GM13977 (cell line): ENCODE results near the gene SNX8.

Experiments
- DNase-seq: peaks from one replicate; pipeline ENCODE4 v3.0.0; 2012; ENCODE audit warnings: low spot score
- in situ Hi-C: fragments of 300-500 bp; cut with MboI; formaldehyde crosslinking; loops from one replicate; pipeline ENCODE4 v1.12.0; 2022; ENCODE audit warnings: low sequenced_read_pairs, low pct_unique_long_range_greater_than_20kb, mixed read lengths, inconsistent platforms; ENCODE audit not compliant: unreplicated experiment
- TF ChIP-seq, protein P1 (sequence below): IDR thresholded peaks from 2 replicates; pipeline ENCODE4 v1.5.1; 2012; ENCODE audit warnings: mild to moderate bottlenecking, control low read depth; ENCODE audit not compliant: insufficient read depth; ENCODE audit errors: extremely low read depth, missing control alignments

The SNX8 gene

DNA sequence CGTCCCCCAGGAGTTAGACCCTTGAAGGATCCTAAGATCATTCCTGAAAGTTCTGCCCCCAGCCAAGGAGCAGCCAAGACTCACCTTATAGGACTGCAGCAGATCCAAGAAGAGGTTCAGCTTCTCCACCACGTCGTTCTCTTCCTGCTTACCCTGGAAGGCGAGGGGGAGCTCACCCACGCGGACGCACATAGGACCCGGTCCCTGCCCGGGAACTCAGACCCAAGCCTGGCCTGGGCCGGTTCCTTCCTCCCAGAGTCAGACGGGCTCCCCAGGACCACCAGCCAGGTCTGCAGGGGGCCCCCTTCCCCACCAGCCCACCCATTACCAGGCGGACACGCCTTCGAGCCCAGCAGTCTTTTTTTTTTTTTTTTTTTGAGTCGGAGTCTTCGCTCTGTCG, 56.6 kb downstream of the SNX8 start:
- DNase-seq = no peak
- in situ Hi-C loops = no loop called here
- TF ChIP-seq, protein P1, sequence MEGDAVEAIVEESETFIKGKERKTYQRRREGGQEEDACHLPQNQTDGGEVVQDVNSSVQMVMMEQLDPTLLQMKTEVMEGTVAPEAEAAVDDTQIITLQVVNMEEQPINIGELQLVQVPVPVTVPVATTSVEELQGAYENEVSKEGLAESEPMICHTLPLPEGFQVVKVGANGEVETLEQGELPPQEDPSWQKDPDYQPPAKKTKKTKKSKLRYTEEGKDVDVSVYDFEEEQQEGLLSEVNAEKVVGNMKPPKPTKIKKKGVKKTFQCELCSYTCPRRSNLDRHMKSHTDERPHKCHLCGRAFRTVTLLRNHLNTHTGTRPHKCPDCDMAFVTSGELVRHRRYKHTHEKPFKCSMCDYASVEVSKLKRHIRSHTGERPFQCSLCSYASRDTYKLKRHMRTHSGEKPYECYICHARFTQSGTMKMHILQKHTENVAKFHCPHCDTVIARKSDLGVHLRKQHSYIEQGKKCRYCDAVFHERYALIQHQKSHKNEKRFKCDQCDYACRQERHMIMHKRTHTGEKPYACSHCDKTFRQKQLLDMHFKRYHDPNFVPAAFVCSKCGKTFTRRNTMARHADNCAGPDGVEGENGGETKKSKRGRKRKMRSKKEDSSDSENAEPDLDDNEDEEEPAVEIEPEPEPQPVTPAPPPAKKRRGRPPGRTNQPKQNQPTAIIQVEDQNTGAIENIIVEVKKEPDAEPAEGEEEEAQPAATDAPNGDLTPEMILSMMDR = no peak

DNA sequence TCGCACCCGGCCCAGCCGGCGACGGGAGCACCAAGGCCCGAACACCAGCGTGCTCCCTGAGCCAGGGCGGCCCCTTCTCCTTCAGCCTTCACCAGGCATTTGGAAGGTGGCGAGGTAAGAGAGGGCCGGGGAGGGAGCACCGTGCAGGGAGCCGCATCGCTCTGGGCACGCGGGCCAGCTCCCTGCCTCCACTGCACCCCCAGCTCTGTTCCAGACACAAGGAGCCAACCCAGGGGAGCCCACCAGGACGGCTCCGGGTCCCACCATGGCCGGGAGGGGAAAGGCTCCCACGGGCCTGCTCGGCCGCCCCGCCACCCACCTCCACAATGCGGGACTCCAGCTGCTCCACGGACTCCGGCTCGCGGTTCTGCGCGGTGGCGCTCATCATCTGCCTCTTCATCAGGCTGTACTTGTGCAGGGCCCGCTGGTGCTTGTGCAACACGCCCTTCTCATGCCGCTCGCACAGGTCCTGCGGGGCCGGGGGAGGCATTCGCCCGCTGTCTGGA, 57.1 kb downstream of the SNX8 start:
- TF ChIP-seq, protein P1 = no peak
- no peak for DNase-seq
- in situ Hi-C loops = no loop called here

DNA sequence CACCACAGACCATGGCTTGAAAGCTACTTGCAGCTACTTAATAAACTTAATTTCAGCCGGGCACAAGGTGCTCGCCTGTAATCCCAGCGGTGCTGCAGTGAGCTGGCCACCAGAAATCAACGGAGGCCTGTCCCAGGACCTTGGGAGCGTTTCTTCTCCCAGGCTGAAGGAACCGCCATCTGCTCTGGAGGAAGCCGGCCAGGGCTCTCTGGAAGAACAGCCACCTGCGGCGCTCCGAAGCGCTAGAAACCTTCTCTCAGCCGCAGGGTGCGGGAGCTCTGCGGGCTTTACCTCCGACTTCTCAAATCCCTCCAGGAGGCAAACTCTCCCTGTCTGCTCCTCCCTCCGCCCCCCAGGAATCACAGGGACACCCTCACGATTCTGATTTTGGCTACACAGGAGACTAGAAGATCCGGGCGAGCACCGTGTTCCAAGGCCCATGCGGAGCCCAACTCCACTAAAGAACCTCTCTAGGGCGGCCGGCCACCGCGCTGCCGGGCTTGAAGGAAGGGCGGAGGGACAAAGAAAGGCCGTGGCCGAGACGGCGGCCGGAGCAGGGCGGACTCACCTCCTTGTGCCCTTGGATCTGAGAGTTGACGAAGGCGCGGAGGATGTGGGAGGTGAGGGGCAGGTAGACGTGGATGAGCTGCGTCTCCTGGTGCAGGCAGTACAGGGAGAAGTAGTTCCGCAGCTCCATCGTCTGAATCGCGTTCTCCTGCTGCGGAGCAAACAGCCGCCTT, 57.8 kb downstream of the SNX8 start:
- in situ Hi-C loops = no loop called here
- TF ChIP-seq, protein P1 = no peak

DNA sequence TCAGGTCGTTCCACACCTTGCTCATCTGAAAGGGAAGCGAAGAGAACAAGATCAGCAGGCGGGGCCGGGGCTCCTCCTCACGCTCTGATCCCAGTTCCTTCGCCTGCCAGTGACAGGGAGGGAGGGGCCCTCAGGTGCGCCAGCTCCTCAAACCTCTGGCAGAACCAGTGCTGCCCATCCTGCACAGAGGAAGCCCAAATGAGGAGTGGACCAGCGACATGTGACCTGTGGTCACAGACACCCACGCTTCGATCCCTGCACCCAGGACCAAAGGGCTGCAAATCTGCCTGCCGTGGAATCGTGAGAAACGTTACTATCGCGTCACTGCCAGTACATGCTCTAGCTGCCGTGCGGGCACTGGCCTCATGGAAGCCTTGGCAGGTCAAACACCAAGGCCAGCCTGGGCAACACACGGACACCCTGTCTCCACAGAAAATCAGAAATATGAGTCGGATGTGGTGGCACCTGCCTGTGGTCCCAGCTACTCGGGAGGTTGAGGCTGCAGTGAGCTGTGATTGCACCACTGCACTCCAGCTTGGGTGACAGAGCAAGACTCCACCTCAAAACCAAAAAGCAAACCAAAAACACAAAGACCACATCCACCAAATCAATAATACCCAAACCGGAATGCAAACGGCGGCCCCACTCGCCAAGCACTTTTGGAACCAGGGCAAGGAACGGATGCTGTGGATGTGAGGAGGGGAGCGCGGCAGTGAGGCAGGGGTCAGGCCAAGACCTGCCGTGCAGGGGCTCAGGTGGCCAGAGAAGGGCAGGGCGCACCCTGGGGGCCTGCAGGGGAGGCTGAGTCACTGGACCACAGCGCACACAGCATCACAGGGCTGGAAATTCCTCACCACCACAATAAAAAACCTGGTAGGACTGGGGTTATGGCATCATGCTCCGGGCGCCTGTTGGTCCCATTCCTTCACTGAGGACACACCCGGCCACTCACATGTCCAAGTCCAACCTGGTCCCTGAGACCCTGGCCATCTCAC, 58.8 kb downstream of the SNX8 start:
- DNase-seq = no peak
- TF ChIP-seq, protein P1 = no peak
- in situ Hi-C loops = no loop called here

More for the DNA sequence above, 57.8 kb downstream of the SNX8 start:
- no peak for DNase-seq

DNA sequence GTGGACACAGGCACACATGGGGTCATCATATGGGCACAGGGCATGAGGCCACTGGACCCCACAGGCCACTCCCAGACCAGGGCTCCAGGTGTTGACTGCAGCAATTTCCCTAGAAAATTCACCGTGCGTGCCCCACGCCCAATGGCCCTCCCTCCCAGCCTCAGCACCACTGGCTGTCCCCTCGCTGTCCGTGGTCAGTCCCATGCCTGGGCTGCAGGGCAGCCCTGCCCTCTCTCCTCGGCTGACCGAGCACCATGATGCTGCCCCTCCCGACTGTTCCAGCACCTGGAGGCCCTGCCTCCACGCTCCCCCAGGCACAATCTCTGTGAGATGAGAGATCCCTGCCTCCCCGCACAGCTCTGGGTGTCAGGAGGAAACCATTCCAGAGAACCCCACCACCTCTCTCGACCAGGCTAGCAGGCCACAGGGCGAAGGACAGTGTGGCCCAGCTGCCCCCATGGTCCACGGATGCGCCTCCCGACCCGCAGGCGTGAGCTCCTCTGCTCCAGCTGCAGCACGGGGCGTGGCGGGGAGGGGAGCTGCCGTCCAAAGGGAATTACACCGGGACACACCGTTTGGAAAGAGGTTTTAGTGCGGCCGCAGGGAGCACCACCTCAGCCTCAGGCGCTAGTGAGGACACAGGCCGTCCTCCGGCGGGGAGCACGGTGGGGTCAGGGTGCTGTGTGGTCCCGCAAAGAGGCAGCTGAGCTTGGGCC, 59.7 kb downstream of the SNX8 start:
- TF ChIP-seq, protein P1 = no peak
- in situ Hi-C loops = no loop called here
- no peak for DNase-seq
